Karpas-422 (cell line): ENCODE results near the gene ZNF446. TPM values are rescaled to one million over a fixed set of nuclear protein-coding genes. Genes with fewer than 3 reads are reported as not detected.

Experiments used
- DNase-seq: peaks from one replicate; pipeline ENCODE4 v3.0.0-alpha.2; 2015
- H2AFZ ChIP-seq: fragments of 200-600 bp; sonication (generic); 2 replicates; pipeline ENCODE4 v1.6.1; 2014; ENCODE audit warnings: antibody characterized with exemption, low read length, mixed read lengths
- H3K27ac ChIP-seq: fragments of 200-600 bp; sonication (generic); 2 replicates; pipeline ENCODE4 v1.5.1; 2014; ENCODE audit warnings: mild to moderate bottlenecking, low read length, moderate library complexity
- H3K27me3 ChIP-seq: fragments of 200-600 bp; sonication (generic); 2 replicates; pipeline ENCODE4 v1.6.1; 2014; ENCODE audit warnings: low read length, mixed read lengths
- H3K36me3 ChIP-seq: fragments of 200-600 bp; sonication (generic); 2 replicates; pipeline ENCODE4 v1.6.1; 2014; ENCODE audit warnings: low read length, mixed read lengths; ENCODE audit not compliant: insufficient read depth
- H3K4me1 ChIP-seq: fragments of 200-600 bp; sonication (generic); 2 replicates; pipeline ENCODE4 v1.6.1; 2014; ENCODE audit warnings: mild to moderate bottlenecking, low read length, mixed read lengths
- H3K4me2 ChIP-seq: fragments of 200-600 bp; sonication (generic); 2 replicates; pipeline ENCODE4 v1.6.1; 2014; ENCODE audit warnings: low read length, low read depth, mild to moderate bottlenecking; ENCODE audit not compliant: poor library complexity, severe bottlenecking
- H3K4me3 ChIP-seq: fragments of 200-600 bp; sonication (generic); 2 replicates; pipeline ENCODE4 v1.5.1; 2014; ENCODE audit warnings: mild to moderate bottlenecking, antibody characterized with exemption, low read length, mixed read lengths
- H3K79me2 ChIP-seq: fragments of 200-600 bp; sonication (generic); 2 replicates; pipeline ENCODE4 v1.6.1; 2014; ENCODE audit warnings: mild to moderate bottlenecking, low read length, mixed read lengths
- H3K9ac ChIP-seq: fragments of 200-600 bp; sonication (generic); 2 replicates; pipeline ENCODE4 v1.6.0; 2014; ENCODE audit warnings: low read length
- H3K9me2 ChIP-seq: fragments of 200-600 bp; sonication (generic), shearing (Covaris generic); replicated peaks from 2 replicates; pipeline ENCODE4 v1.6.0; 2014; ENCODE audit warnings: mild to moderate bottlenecking, low read length, moderate library complexity; ENCODE audit not compliant: insufficient read depth
- H3K9me3 ChIP-seq: fragments of 300-700, 200-600 bp; sonication (generic); 2 replicates; pipeline ENCODE4 v1.6.1; 2014; ENCODE audit warnings: low read length, mixed read lengths
- H4K20me1 ChIP-seq: fragments of 200-600 bp; sonication (generic); 2 replicates; pipeline ENCODE4 v1.6.1; 2014; ENCODE audit warnings: mild to moderate bottlenecking, antibody characterized with exemption, low read length, low read depth; ENCODE audit not compliant: insufficient read depth
- small RNA-seq: library from RNA; depleted of rRNA; stranded (forward); fragments of <200 nt; gene quantifications from one replicate; pipeline ENCODE3, GENCODE V24; 2014
- total RNA-seq: library from RNA; depleted of rRNA; stranded (reverse); fragments of >200 nt; shearing (Covaris generic); gene quantifications from 2 replicates; pipeline ENCODE4 v1.2.3, GENCODE V29; 2014; ENCODE audit warnings: low replicate concordance; rRNA removed

ZNF446 gene
- total RNA-seq, 1 experiment from 2014 or later = 11.8 TPM

- H3K27me3 ChIP-seq = no peaks in the 10 kb centered on the region
- peak overlapping the region; percentile 79 for H3K27ac ChIP-seq
- H3K4me3 ChIP-seq = peak overlapping the region; percentile 81
- H3K4me2 ChIP-seq = peak overlapping the region; percentile 93
- no peak for DNase-seq
- H3K9me2 ChIP-seq = no peaks in the 10 kb centered on the region
- H3K79me2 ChIP-seq = peaks cover 10% of the 10 kb centered on the region
- no peaks in the 10 kb centered on the region for H3K36me3 ChIP-seq
- no peak overlapping the region for H2AFZ ChIP-seq
- no peaks in the 10 kb centered on the region for H3K9me3 ChIP-seq
- H4K20me1 ChIP-seq = no peaks in the 10 kb centered on the region
- H3K9ac ChIP-seq = peak overlapping the region; percentile 86
- peaks cover 21% of the 10 kb centered on the region for H3K4me1 ChIP-seq
Observed at GRCh38 chr19:58520257-58520599, 44.1 kb downstream of the ZNF446 start.

DNA sequence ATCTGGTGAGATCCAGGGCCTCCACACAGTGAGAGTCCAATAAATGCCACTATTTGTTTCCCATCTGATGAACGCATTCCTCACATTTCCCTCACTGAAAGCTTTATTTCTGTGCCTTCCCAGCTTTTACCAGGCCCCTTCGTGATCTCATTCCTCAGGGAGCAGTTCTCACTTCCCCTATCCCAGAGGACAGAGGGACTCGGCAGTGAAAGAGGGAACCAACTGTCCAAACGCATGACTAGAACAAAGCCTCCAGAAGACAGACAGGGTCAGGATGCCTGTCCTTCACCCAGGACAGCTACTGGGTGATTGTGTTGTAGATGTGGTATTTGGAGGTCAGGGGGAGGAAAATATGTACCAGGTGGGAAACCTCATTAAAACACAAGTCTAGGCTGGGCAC lies 45.5 kb downstream of the ZNF446 start:
- no peak overlapping the region for H3K4me2 ChIP-seq
- H4K20me1 ChIP-seq = no peaks in the 10 kb centered on the region
- no peaks in the 10 kb centered on the region for H3K36me3 ChIP-seq
- H3K27me3 ChIP-seq = no peaks in the 10 kb centered on the region
- no peaks in the 10 kb centered on the region for H3K9me3 ChIP-seq
- H3K27ac ChIP-seq = no peak overlapping the region
- no peak overlapping the region for H3K4me3 ChIP-seq
- DNase-seq = no peak
- no peaks in the 10 kb centered on the region for H3K79me2 ChIP-seq
- no peak overlapping the region for H2AFZ ChIP-seq
- peaks cover 12% of the 10 kb centered on the region for H3K4me1 ChIP-seq
- H3K9me2 ChIP-seq = no peaks in the 10 kb centered on the region
- no peak overlapping the region for H3K9ac ChIP-seq

DNA sequence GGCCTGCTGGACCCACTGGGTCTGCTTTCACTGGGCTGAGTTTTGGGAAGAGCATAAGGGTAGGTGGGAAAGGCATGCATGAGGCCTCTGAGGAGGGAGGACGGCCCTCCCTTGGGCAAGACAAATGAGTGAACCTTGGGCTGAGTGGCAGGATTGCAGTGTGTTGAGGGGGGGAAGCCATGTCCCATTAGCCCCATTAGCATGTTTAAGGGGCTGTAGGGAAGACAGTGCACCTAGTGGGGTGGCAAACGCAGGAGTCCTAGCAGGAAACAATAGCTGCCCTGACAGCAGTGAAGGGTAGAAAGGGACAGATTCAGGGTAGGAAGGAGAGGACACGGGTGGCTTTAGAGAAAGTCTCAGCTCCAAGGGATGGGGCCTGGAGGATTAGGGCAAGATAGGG lies 46.6 kb downstream of the ZNF446 start:
- H4K20me1 ChIP-seq = no peaks in the 10 kb centered on the region
- H3K9me2 ChIP-seq = no peaks in the 10 kb centered on the region
- H3K79me2 ChIP-seq = no peaks in the 10 kb centered on the region
- no peaks in the 10 kb centered on the region for H3K9me3 ChIP-seq
- no peak overlapping the region for H3K27ac ChIP-seq
- H3K4me2 ChIP-seq = no peak overlapping the region
- H3K9ac ChIP-seq = no peak overlapping the region
- H3K4me3 ChIP-seq = no peak overlapping the region
- no peak overlapping the region for H2AFZ ChIP-seq
- no peak for DNase-seq
- peaks cover 12% of the 10 kb centered on the region for H3K4me1 ChIP-seq
- H3K27me3 ChIP-seq = no peaks in the 10 kb centered on the region
- H3K36me3 ChIP-seq = no peaks in the 10 kb centered on the region

- Histone ChIP-seq H3K4me2 (no peak overlapping the region), H3K79me2 (no peaks in the 10 kb centered on the region), H3K27ac (no peak overlapping the region), H3K9ac (no peak overlapping the region), H3K9me3 (no peaks in the 10 kb centered on the region), H3K4me3 (no peak overlapping the region), H3K27me3 (no peaks in the 10 kb centered on the region), H2AFZ (no peak overlapping the region), H4K20me1 (no peaks in the 10 kb centered on the region), H3K36me3 (no peaks in the 10 kb centered on the region), H3K4me1 (peaks cover 14% of the 10 kb centered on the region), H3K9me2 (no peaks in the 10 kb centered on the region)
- no peak for DNase-seq
Observed at GRCh38 chr19:58529405-58529804, 53.3 kb downstream of the ZNF446 start.

Small RNA genes lying within 50 kb of the gene (small RNA-seq; reads per million reads assigned to genes)
- gene RN7SL693P (not detected), gene RNU6-1337P (not detected)

Other genes with a start within 250 kb of the ZNF446 start
- 111 and 129 TPM in 2 replicates for gene ZNF544, start 247.4 kb upstream of the ZNF446 start, total RNA-seq
- 14.8 and 16.9 TPM in 2 replicates for gene ZNF8, start 197.4 kb upstream of the ZNF446 start, total RNA-seq
- 94.2 and 129 TPM in 2 replicates for gene ERVK3-1, start 171.0 kb upstream of the ZNF446 start, total RNA-seq
- gene ZSCAN22, start 149.4 kb upstream of the ZNF446 start, total RNA-seq = 5.1 and 5.3 TPM in 2 replicates
- gene A1BG, start 122.9 kb upstream of the ZNF446 start, total RNA-seq = 52.9 and 85.4 TPM in 2 replicates
- 1.1 and 3.0 TPM in 2 replicates for gene ZNF497, start 113.6 kb upstream of the ZNF446 start, total RNA-seq
- 0.75 and 2.4 TPM in 2 replicates for gene ZNF837, start 95.3 kb upstream of the ZNF446 start, total RNA-seq
- gene RPS5, start 89.1 kb upstream of the ZNF446 start, total RNA-seq = 6,081 and 7,190 TPM in 2 replicates
- gene RNF225, start 80.7 kb upstream of the ZNF446 start, total RNA-seq = 0.90 and 0.97 TPM in 2 replicates
- gene ZNF584, start 67.7 kb upstream of the ZNF446 start, total RNA-seq = 21.1 and 31.6 TPM in 2 replicates
- not detected in 2 replicates for gene ZNF132, start 36.2 kb upstream of the ZNF446 start, total RNA-seq
- gene ZNF324B, start 24.7 kb upstream of the ZNF446 start, total RNA-seq = 21.2 and 22.5 TPM in 2 replicates
- gene ZNF324, start 9.3 kb upstream of the ZNF446 start, total RNA-seq = 10.4 and 29.1 TPM in 2 replicates
- 1.2 and 10.0 TPM in 2 replicates for gene SLC27A5, start 35.6 kb downstream of the ZNF446 start, total RNA-seq
- 2.0 and 4.7 TPM in 2 replicates for gene ZBTB45, start 43.5 kb downstream of the ZNF446 start, total RNA-seq
- gene TRIM28, start 67.7 kb downstream of the ZNF446 start, total RNA-seq = 142 and 257 TPM in 2 replicates
- gene CHMP2A, start 78.8 kb downstream of the ZNF446 start, total RNA-seq = 54.2 and 85.9 TPM in 2 replicates
- gene UBE2M, start 82.3 kb downstream of the ZNF446 start, total RNA-seq = 33.4 and 90.6 TPM in 2 replicates
- 13.3 and 20.1 TPM in 2 replicates for gene MZF1, start 97.0 kb downstream of the ZNF446 start, total RNA-seq